ENCODE measurements around the gene RPLP1. TPM values are rescaled to one million over a fixed set of nuclear protein-coding genes. Genes with fewer than 3 reads are reported as not detected.

The RPLP1 gene
- total RNA-seq (2022; extraction: Qiagen RNA extraction; ENCODE audit: low read depth), result 3,071 to 5,601 TPM (median 3,908 TPM) in 5 replicates

DNA sequence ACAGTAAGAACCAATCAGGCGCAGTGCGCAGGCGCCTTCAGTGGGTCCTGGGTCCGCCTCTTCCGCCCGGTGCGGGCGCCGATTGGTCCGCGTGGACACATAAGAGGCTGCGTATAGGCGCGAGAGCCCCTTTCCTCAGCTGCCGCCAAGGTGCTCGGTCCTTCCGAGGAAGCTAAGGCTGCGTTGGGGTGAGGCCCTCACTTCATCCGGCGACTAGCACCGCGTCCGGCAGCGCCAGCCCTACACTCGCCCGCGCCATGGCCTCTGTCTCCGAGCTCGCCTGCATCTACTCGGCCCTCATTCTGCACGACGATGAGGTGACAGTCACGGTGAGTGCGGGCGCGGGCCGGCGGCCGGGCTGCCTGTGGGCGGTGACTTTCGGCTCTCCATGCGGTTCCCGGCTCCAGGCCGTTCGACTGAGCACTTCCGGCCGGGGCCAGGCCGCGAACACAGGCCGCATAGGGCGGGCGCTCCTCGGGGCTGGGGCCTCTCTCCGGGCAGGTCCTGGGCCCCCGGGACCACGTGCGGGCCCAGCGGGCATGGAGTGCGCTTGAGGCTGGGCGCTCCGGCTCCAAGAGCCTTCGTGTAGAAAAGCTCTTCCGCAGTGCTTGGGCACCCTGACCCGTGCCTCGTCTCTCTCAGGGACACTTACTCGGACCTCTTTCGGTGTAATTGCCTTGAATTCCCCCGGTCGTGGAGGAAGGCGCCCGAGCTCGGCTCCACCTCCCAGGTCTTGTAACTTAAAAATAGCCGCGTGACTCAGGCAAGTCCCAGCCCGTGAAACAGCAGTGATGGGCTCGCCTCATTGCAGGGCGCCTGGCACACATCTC is at the start of gene RPLP1:
Gene RPLP1, plus strand, starts transcription at position 127 of the 830 bp plus-strand sequence. Its CDS starts 131 bp downstream, at position 258.

DNA sequence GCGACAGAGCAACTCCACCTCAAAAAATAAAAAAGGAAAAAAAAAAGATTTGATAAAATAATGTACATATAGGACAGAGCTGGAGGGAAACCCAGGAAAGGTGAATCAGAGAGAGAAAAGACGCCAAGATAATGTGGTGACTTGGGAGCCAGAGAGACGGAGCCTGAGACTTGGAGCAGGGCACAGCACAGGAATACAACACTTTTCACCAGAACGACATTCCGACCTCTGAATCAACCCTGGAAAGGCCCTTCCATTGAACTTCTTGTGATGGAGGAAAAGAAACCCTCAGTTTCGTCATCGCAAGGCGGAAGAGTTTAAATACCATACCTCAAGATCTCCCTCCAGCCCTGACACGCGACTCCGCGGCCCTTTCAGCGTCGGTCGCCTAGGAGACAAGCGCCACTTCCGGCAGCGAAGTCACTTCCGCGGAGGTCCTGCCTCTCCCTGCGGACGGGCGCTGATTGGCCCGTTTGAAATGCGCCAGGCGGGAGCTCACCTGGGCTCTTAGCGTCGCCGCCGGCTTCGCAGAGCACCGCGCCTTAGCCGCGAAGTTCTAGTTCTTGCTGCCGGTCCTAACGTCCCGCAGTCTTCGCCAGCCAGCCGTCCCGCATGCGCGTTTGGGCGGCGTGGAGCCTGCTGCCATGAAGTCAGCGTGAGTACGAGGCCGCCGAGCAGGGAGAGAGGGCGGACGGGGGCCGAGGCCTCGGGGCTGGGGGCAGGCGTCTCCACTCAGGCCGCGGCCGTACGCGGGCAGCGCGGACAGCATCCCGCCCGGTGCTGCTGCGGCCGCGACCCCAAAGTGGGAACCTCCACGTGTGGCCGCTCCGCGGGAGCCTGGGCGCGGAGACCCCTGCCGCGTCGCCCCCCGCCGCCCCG is 38.6 kb upstream of the RPLP1 start, which contains the start of gene KIF23:
Gene KIF23, plus strand, starts transcription at position 528 of the 879 bp plus-strand sequence. Its CDS starts 117 bp downstream, at position 645.

Other genes starting within 250 kb of the RPLP1 start
- gene PAQR5, start 153.9 kb upstream of the RPLP1 start, total RNA-seq (2022; extraction: Qiagen RNA extraction; ENCODE audit: low read depth), result 65.5 to 118 TPM (median 110 TPM) in 5 replicates
- 76.1 to 117 TPM (median 79.0 TPM) in 5 replicates for gene KIF23, start 38.5 kb upstream of the RPLP1 start, total RNA-seq (2022; extraction: Qiagen RNA extraction; ENCODE audit: low read depth)

Measured in A549 treated with ZK216348 at 1 μM for 4 hours (cell line).